AG04450 (cell line): ENCODE data around the gene GALNT7. TPM values are rescaled to one million over a fixed set of nuclear protein-coding genes. Genes with fewer than 3 reads are reported as not detected.

Source experiments
- CTCF ChIA-PET: fragments of 300-600, 350-600 bp; formaldehyde crosslinking; extraction: SDS; loops from one replicate; lab custom pipeline; 2022; ENCODE audit warnings: antibody characterized with exemption, inconsistent platforms; lab: Charles Lee
- POLR2A ChIA-PET: fragments of 350-600 bp; formaldehyde crosslinking; extraction: SDS; loops from one replicate; lab custom pipeline; 2021; ENCODE audit warnings: antibody characterized with exemption, inconsistent platforms; lab: Yijun Ruan, JAX
- DNase-seq: peaks from one replicate; pipeline ENCODE4 v3.0.0-alpha.2; 2011; ENCODE audit warnings: low read depth, low spot score
- H3K27ac ChIP-seq: one replicate; pipeline ENCODE4 v1.5.1; 2012; ENCODE audit warnings: low read depth, low read length, control low read depth
- H3K27me3 ChIP-seq: one replicate; pipeline ENCODE4 v1.6.0; 2012; ENCODE audit warnings: low read length; ENCODE audit not compliant: control insufficient read depth, insufficient read depth
- H3K4me3 ChIP-seq: 2 replicates; pipeline ENCODE4 v1.5.1; 2011; ENCODE audit warnings: mild to moderate bottlenecking, low read depth, low read length, control low read depth
- H3K9me3 ChIP-seq: 2 replicates; pipeline ENCODE4 v1.5.1; 2012; ENCODE audit warnings: low read length; ENCODE audit not compliant: control insufficient read depth, insufficient read depth
- polyA plus RNA-seq: library from polyadenylated mRNA; depleted of rRNA; stranded (reverse); fragments of >200 nt; gene quantifications from 2 replicates; pipeline ENCODE4 v1.2.3, GENCODE V29; 2011; rRNA removed
- small RNA-seq: library from RNA; depleted of rRNA; stranded (forward); fragments of <200 nt; gene quantifications from one replicate; pipeline ENCODE3, GENCODE V24; 2012; ENCODE audit warnings: low read depth; ENCODE audit not compliant: insufficient read length
- TF ChIP-seq, protein P1 (sequence below): IDR thresholded peaks from 2 replicates; pipeline ENCODE4 v1.5.1; 2011; ENCODE audit warnings: low read depth, low read length, control low read depth, inconsistent platforms

Gene GALNT7
- polyA plus RNA-seq, 1 experiment = 47.6 TPM

DNA sequence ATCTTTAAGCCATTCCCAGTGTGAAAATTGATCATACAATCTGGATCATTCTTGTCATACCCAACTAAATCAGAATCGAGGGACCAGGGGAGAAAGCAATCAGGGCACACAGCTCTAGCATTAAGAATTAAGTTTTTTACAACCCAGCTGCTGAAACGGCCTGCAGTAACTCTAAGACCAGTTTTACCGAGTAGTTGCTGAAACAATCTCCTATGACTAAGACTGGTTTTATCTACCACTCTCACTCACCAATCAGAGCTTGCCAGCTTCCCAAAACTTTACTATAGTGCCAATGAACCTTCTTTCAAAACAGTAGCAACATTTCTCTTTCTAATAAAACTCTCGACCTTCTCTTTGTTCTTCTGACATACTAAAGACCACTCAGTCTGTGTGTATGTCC is 199.3 kb downstream of the GALNT7 start:
- H3K27ac ChIP-seq = no peak overlapping the region
- DNase-seq = no peak
- H3K9me3 ChIP-seq = no peaks in the 10 kb centered on the region; the same call in 1 of the 2 replicates
- no peaks in the 10 kb centered on the region for H3K27me3 ChIP-seq
- ChIA-PET CTCF (interaction anchor here (1.3 to 3.6 kb wide), 4 partner anchors 49 to 354 kb away, joined by 4 to 14 read pairs (median 6); no protein-coding TSS in a partner anchor), POLR2A (interaction anchor here (1.3 kb wide), 1 partner anchor 34 kb away, joined by 6 read pairs; the partner anchor contains the start of gene HMGB2)
- TF ChIP-seq, protein P1, sequence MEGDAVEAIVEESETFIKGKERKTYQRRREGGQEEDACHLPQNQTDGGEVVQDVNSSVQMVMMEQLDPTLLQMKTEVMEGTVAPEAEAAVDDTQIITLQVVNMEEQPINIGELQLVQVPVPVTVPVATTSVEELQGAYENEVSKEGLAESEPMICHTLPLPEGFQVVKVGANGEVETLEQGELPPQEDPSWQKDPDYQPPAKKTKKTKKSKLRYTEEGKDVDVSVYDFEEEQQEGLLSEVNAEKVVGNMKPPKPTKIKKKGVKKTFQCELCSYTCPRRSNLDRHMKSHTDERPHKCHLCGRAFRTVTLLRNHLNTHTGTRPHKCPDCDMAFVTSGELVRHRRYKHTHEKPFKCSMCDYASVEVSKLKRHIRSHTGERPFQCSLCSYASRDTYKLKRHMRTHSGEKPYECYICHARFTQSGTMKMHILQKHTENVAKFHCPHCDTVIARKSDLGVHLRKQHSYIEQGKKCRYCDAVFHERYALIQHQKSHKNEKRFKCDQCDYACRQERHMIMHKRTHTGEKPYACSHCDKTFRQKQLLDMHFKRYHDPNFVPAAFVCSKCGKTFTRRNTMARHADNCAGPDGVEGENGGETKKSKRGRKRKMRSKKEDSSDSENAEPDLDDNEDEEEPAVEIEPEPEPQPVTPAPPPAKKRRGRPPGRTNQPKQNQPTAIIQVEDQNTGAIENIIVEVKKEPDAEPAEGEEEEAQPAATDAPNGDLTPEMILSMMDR = no peak
- H3K4me3 ChIP-seq = no peak overlapping the region

DNA sequence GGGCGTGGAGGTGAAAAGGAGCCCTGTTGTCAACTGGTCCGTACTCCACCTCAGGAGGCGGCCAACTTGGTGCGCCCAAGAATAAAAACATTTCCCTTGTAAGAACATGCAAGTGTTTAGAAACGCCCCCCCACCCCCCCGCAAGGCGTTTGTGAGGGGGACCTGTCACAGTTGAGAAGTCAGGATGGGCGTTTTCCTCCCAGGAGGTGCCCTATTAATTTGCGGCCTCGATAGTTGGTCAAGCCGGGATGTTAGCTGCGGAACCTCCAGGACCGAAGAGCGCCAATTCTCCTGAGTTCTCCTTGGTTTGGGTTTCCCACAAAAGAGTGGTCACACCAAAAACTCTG is 201.5 kb downstream of the GALNT7 start:
- H3K27me3 ChIP-seq = no peaks in the 10 kb centered on the region
- peak overlapping the region; percentile 80 for H3K4me3 ChIP-seq
- ChIA-PET CTCF (interaction anchor here (0.6 to 3.6 kb wide), 6 partner anchors 8 to 255 kb away, joined by 3 to 14 read pairs (median 4); partner anchors contain the start of gene HMGB2), POLR2A (interaction anchor here (0.6 to 4.3 kb wide), 6 partner anchors 12 to 160 kb away, joined by 3 to 121 read pairs (median 3); partner anchors contain the start of genes HAND2 and HMGB2)
- TF ChIP-seq, protein P1 = no peak
- H3K27ac ChIP-seq = peak overlapping the region; percentile 87
- H3K9me3 ChIP-seq = no peaks in the 10 kb centered on the region; the same call in 1 of the 2 replicates
- no peak for DNase-seq

DNA sequence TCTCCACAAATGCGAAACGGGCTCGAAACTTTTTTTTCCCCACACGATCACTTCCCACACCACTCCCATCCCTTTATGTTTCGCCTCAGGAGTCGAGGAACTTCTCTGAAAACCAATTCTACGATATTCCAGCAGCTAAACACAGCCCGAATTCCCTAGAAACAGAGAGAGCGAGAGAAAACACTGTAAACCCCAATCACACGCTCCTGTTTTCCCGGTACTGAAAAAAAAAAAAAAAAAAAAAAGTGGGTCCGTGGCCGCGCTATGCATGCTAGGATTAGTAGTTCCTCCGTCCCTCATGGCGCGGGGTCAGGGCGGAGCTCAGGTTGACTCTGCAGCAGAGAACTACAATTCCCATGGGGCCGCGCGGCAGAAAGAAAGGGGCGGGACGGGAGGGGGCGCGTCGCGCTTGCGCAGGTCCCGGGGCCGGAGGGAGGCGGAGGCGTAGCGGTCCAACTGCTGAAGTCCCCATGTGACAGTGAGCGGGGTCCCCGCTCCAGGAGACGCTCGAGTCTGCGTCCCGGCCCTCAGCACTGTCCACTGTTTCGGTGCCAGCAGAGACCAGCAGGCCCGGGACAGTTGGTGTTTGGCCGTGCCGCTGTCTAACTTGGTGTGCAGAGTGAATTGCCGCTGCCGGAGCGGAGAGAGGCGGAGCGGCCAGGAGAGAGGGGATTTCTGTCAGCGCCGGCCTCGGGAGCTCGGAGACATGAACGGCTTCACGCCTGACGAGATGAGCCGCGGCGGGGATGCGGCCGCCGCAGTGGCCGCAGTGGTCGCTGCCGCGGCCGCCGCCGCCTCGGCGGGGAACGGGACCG is 202.1 kb downstream of the GALNT7 start, which contains the start of gene SAP30:
SAP30 (plus strand) TSS at position 478 of the 815 bp plus-strand sequence; CDS start at position 707, 229 bp downstream.
- H3K9me3 ChIP-seq = no peaks in the 10 kb centered on the region; the same call in 1 of the 2 replicates
- peak within 1 kb of the TSS; percentile 94 for H3K4me3 ChIP-seq
- H3K27me3 ChIP-seq = no peaks in the 10 kb centered on the region
- peak within 1 kb of the TSS; percentile 87 for H3K27ac ChIP-seq
- ChIA-PET POLR2A (interaction anchor here (0.6 to 4.3 kb wide), 8 partner anchors 13 to 791 kb away, joined by 3 to 121 read pairs (median 4); partner anchors contain the start of genes HAND2 and HMGB2), CTCF (interaction anchor here (0.6 to 3.6 kb wide), 6 partner anchors 14 to 255 kb away, joined by 3 to 14 read pairs (median 4); partner anchors contain the start of gene HMGB2)
- TF ChIP-seq, protein P1 = no peak
- DNase-seq = peak; percentile 96

DNA sequence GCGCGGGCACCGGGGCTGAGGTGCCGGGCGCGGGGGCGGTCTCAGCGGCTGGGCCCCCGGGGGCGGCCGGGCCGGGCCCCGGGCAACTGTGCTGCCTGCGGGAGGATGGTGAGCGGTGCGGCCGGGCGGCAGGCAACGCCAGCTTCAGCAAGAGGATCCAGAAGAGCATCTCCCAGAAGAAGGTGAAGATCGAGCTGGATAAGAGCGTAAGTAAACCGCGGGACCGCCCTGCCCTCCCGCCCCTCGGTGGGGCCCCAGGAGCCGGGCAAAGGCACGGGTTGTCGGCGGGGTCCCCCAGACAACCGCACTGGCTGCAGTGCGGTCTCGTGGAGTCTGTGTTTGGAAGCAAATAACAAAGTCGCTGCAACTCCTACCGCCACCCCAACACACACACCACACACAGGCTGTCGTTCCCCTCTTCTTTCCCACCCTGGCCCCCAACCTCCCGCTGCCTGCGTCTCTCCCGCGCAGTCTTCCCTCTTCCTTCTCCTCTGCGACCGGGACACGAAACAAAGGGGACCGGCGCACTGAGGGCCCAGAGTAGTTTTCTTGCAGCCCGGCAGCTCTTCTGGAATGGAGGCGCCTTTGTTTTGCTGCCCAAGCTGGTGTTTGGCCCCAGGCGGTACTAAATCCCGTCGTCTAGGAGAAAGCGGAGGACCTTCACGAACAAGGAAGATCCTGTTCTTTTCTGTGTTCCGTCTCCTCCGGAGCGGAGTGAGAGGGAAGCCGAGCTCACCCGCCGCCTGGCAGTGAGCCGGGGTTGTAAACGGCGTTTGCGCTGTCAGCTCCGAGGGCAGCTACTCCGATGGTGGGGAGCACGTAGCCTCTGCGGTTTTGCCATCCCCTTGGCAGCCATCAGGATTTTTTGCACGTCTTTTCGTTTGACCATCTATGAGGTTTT is 202.9 kb downstream of the GALNT7 start:
- peak overlapping the region; percentile 78 for H3K27ac ChIP-seq
- ChIA-PET POLR2A (interaction anchor here (4.3 kb wide), 1 partner anchor 37 kb away, joined by 121 read pairs; the partner anchor contains the start of gene HMGB2), CTCF (interaction anchor here (0.7 to 3.6 kb wide), 8 partner anchors 11 to 70 kb away, joined by 3 to 14 read pairs (median 6); no protein-coding TSS in a partner anchor)
- H3K4me3 ChIP-seq = peak overlapping the region; percentile 94
- peak; percentile 34 for DNase-seq
- H3K9me3 ChIP-seq = no peaks in the 10 kb centered on the region; the same call in 1 of the 2 replicates
- TF ChIP-seq, protein P1 = no peak
- H3K27me3 ChIP-seq = no peaks in the 10 kb centered on the region

Small RNAs within 50 kb of the gene (small RNA-seq; reads per million reads assigned to genes)
- 1.1 reads per million for gene MIR548T
- not detected for gene RN7SL253P

Other genes starting within 250 kb of the GALNT7 start
- 57.7 and 89.8 TPM in 2 replicates for gene HMGB2, start 165.5 kb downstream of the GALNT7 start, polyA plus RNA-seq
- 14.4 and 22.7 TPM in 2 replicates for gene SAP30, start 202.1 kb downstream of the GALNT7 start, polyA plus RNA-seq
- 0.72 and 1.0 TPM in 2 replicates for gene SCRG1, start 230.3 kb downstream of the GALNT7 start, polyA plus RNA-seq